ENCODE results near the gene RAB37. TPM values are rescaled to one million over a fixed set of nuclear protein-coding genes. Genes with fewer than 3 reads are reported as not detected.

RAB37 gene
- total and polyA plus RNA-seq, 2 of the 13 experiments (the other 11 are each of a cell fraction or from before 2014, with no cell fraction given), result 0.91 to 3.7 TPM

DNA sequence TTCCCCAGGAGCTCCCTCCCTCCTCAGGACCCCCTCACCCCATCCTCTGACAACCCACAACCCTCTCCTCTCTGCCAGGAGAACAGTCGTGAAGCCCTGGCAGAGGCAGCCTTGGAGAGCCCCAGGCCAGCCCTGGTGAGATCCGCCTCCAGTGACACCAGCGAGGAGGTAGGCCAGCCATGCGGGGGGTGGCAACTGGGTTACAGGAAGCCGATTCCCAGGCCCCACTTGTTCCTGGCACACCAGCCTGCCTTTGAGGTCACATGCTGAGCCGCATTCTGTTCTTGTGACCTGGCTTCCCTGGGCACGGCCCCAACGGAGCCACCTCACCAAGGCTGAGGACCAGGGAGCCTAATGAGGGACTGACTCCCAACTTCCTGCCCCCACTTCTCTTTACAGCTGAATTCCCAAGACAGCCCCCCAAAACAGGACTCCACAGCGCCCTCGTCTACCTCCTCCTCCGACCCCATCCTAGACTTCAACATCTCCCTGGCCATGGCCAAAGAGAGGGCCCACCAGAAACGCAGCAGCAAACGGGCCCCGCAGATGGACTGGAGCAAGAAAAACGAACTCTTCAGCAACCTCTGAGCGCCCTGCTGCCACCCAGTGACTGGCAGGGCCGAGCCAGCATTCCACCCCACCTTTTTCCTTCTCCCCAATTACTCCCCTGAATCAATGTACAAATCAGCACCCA is 31.2 kb downstream of the RAB37 start (continued):
- TF ChIP-seq ZBTB25 (CRISPR knock-in tag; IDR thresholded peaks at IDR 0.05), result no peak
- no peak for TF ChIP-seq ZNF850 (CRISPR knock-in tag; conservative IDR thresholded peaks at IDR 0.05)
- no peak for TF ChIP-seq ZNF678 (CRISPR knock-in tag; IDR thresholded peaks at IDR 0.05)
- TF ChIP-seq, protein P1, sequence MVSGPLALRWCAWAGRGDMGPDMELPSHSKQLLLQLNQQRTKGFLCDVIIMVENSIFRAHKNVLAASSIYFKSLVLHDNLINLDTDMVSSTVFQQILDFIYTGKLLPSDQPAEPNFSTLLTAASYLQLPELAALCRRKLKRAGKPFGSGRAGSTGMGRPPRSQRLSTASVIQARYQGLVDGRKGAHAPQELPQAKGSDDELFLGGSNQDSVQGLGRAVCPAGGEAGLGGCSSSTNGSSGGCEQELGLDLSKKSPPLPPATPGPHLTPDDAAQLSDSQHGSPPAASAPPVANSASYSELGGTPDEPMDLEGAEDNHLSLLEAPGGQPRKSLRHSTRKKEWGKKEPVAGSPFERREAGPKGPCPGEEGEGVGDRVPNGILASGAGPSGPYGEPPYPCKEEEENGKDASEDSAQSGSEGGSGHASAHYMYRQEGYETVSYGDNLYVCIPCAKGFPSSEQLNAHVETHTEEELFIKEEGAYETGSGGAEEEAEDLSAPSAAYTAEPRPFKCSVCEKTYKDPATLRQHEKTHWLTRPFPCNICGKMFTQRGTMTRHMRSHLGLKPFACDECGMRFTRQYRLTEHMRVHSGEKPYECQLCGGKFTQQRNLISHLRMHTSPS (CRISPR knock-in tag; IDR thresholded peaks at IDR 0.05; ENCODE audit: low read depth), result no peak
- no peak for TF ChIP-seq RFXAP (CRISPR knock-in tag; IDR thresholded peaks at IDR 0.05; ENCODE audit: borderline replicate concordance)
- TF ChIP-seq, protein P2, sequence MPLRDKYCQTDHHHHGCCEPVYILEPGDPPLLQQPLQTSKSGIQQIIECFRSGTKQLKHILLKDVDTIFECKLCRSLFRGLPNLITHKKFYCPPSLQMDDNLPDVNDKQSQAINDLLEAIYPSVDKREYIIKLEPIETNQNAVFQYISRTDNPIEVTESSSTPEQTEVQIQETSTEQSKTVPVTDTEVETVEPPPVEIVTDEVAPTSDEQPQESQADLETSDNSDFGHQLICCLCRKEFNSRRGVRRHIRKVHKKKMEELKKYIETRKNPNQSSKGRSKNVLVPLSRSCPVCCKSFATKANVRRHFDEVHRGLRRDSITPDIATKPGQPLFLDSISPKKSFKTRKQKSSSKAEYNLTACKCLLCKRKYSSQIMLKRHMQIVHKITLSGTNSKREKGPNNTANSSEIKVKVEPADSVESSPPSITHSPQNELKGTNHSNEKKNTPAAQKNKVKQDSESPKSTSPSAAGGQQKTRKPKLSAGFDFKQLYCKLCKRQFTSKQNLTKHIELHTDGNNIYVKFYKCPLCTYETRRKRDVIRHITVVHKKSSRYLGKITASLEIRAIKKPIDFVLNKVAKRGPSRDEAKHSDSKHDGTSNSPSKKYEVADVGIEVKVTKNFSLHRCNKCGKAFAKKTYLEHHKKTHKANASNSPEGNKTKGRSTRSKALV (CRISPR knock-in tag; IDR thresholded peaks at IDR 0.05), result no peak
- no peak for TF ChIP-seq ZNF670 (CRISPR knock-in tag; IDR thresholded peaks at IDR 0.05; ENCODE audit: borderline replicate concordance)
- TF ChIP-seq, protein P3, sequence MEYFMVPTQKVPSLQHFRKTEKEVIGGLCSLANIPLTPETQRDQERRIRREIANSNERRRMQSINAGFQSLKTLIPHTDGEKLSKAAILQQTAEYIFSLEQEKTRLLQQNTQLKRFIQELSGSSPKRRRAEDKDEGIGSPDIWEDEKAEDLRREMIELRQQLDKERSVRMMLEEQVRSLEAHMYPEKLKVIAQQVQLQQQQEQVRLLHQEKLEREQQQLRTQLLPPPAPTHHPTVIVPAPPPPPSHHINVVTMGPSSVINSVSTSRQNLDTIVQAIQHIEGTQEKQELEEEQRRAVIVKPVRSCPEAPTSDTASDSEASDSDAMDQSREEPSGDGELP (IDR thresholded peaks at IDR 0.05; ENCODE audit: borderline replicate concordance, low read depth), result no peak
- TF ChIP-seq ZSCAN30 (CRISPR knock-in tag; IDR thresholded peaks at IDR 0.05), result no peak
- no peak for TF ChIP-seq CAMTA2 (CRISPR knock-in tag; IDR thresholded peaks at IDR 0.05; ENCODE audit: borderline replicate concordance)
- TF ChIP-seq, protein P4, sequence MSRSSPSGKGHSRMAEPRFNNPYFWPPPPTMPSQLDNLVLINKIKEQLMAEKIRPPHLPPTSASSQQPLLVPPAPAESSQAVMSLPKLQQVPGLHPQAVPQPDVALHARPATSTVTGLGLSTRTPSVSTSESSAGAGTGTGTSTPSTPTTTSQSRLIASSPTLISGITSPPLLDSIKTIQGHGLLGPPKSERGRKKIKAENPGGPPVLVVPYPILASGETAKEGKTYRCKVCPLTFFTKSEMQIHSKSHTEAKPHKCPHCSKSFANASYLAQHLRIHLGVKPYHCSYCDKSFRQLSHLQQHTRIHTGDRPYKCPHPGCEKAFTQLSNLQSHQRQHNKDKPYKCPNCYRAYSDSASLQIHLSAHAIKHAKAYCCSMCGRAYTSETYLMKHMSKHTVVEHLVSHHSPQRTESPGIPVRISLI (CRISPR knock-in tag; IDR thresholded peaks at IDR 0.05; ENCODE audit: borderline replicate concordance), result no peak
- no peak for TF ChIP-seq LCORL (IDR thresholded peaks at IDR 0.05)
- no peak for TF ChIP-seq LCORL (CRISPR knock-in tag; IDR thresholded peaks at IDR 0.05)
- no peak for TF ChIP-seq TSC22D2 (CRISPR knock-in tag; IDR thresholded peaks at IDR 0.05; ENCODE audit: borderline replicate concordance)
- no peak for TF ChIP-seq ZNF710 (CRISPR knock-in tag; IDR thresholded peaks at IDR 0.05; ENCODE audit: borderline replicate concordance)
- no peak for TF ChIP-seq RAD21 (CRISPR knock-in tag; IDR thresholded peaks at IDR 0.05)
- no peak for TF ChIP-seq MXD4 (CRISPR knock-in tag; IDR thresholded peaks at IDR 0.05)
- 0 out of 2 replicates have a peak, but pooled peaks have one; percentile 40 for TF ChIP-seq PCBP1 (IDR thresholded peaks at IDR 0.05; ENCODE audit: borderline replicate concordance, low read depth, low read length)
- TF ChIP-seq, protein P5, sequence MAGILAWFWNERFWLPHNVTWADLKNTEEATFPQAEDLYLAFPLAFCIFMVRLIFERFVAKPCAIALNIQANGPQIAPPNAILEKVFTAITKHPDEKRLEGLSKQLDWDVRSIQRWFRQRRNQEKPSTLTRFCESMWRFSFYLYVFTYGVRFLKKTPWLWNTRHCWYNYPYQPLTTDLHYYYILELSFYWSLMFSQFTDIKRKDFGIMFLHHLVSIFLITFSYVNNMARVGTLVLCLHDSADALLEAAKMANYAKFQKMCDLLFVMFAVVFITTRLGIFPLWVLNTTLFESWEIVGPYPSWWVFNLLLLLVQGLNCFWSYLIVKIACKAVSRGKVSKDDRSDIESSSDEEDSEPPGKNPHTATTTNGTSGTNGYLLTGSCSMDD (CRISPR knock-in tag; IDR thresholded peaks at IDR 0.05), result no peak

Data from HepG2 (cell line).